Activated CD4-positive, CD25-positive, alpha-beta regulatory T cell treated with anti-CD3 and anti-CD28 coated beads, Interleukin-2, amount 50 U/mL, for 72 hours (primary cell): Measurements from ENCODE around the gene ADAT3.
"Not testable (repeated sequence)": the region's sequence is repeated elsewhere in the genome, so short reads cannot be mapped to it uniquely, and the experiment has no call there.

Experiments
- DNase-seq: peaks from one replicate; pipeline ENCODE4 v3.0.0; 2021

The ADAT3 gene

DNA sequence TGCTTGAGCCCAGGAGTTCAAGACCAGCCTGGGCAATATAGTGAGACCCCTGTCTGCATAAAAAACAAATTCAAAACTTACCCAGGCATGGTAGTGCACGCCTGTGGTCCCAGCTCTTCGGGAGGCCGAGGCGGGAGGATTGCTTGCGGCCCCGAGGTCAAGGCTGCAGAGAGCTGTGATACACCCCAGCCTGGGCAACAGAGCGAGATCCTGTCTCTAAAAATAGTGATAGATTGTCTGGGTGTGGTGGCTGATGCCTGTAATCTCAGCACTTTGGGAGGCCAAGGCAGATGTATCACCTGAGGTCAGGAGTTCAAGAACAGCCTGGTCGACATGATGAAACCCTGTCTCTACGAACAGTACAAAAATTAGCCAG is 37.9 kb upstream of the ADAT3 start:
- DNase-seq = no peak

DNA sequence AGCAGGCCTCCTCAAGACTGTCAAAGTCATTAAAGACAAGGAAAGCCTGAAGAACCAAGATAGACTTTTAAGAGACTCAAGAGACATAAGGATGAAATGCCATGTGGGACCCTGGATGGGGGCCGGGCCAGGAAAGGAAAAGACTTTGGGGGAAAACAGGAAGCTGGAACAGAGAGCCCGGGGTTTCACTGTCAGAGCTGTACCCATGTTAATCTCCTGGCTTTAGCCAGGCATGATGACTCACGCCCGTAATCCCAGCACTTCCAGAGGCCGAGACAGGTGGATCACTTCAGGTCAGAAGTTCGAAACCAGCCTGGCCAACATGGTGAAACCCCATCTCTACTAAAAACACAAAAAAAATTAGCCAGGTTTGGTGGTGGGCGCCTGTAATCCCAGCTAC is 36.2 kb upstream of the ADAT3 start:
- DNase-seq = no peak

DNA sequence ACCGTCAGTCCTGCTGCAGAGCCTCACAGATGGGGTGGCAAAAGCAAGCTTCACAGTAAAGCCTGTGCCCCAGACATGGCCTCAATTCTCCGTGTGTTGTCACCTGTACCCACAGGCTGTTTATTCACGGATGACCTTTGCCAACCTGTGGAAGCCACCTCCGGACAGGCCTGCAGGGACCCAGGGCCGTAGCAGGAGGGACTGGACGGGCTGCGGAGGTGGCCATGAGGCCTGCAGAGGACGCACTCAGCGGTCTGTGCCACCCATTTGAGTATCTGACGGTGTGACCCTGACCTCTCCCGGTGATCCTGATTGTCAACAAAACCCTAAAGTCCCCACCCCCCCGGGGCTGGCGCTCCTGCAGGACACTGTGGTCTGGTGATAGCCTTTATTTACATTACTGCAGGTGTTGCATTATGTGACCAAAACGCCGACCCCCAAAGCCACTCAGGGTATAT is 34.0 kb upstream of the ADAT3 start:
- no peak for DNase-seq

DNA sequence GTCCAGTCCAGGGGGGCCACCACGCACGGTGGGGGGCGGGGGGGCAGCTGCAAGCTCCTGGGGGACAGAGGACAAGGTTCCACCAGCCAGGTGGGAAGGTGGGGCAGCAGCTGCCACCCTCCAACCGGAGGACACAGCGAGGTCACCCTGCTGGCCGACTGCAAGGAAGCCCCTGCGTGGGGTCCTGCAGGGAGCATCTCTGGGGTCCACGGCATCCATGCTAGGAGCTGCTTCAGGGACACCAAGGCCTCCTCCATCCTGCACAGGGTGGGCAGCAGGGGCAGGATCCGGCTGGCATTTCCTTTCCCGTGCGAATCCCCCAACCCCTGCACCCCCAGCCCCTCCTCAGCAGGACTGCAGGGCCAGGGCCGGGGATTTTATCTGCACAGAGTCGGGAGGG is 33.6 kb upstream of the ADAT3 start:
- no peak for DNase-seq

DNA sequence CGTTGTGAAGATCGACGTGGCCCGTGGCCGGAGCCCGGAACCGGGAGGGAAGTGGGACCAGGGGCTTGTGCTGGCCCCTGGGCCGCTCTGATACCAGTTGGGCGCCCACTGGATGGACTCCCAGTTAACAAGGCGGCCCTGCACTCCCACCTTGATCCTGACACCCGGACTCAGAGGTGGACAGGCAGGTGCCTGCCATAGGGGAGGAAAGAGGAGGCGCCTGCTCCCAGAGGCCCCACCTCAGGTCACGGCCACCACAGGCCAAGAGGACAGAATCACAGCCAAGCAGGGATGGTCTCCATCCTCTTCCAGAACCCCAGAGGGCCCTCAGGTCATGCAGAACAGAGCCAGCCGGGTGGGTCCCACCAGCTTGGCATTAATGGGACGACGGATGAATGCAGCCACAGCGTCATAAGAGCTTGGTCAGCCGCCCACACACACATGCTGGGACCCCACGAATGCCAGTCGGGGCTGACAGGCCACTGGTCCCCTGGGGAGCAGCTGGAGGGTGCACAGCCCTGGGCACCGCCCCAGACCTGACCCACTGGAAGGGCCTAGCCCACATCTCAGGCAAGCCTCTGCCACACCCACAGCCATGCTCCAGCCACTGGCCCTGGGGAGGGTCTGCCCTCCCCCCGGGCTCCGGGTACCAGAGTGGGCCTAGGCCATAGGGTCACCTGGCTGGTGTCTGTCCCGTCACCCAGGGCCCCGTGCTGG is 32.2 kb upstream of the ADAT3 start:
- no peak for DNase-seq

DNA sequence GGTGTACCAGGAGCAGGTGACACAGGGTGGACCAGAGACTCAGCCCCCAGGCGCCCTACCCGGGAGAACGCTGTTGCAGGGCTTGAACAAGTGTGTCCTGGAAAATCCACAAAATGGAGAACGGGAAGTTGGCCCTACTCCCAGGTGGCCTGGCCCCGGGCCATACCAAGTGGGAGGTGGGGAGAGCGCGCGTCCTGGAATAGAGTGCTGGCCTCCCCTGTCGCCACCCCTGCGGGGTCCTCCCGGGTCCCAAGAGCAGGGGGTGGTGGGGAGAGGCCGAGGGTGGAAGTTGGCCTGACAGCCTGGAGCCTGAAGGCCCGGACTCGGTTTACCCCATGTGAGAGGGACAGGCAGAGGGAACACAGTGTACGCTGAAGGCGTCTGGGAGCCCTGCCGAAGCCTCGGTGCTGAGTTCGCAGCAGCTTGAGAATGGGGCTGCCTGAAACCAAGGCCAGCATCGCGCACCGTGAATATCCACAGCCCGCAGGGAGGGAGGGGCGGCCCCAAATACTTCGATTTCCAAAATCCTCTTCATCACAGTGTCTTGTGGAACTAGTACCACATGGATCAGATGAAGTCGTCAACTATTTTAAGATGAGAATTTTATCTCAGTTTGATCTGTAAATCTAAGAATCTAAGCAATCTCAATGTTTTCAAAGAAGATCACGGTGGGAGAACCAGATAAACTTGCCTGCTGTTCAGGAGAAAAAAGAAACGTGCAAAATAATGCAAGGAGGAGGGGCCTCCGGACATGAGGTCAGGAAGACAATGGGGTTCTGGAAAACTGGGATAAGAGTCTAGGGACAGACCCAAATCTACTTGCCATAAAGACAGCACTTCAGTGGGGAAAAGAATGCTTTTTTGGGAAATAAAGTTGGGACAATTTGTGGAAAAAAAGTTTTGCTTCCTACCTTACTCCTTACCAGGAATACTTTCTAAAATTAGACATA is 31.4 kb upstream of the ADAT3 start:
- no peak for DNase-seq

DNA sequence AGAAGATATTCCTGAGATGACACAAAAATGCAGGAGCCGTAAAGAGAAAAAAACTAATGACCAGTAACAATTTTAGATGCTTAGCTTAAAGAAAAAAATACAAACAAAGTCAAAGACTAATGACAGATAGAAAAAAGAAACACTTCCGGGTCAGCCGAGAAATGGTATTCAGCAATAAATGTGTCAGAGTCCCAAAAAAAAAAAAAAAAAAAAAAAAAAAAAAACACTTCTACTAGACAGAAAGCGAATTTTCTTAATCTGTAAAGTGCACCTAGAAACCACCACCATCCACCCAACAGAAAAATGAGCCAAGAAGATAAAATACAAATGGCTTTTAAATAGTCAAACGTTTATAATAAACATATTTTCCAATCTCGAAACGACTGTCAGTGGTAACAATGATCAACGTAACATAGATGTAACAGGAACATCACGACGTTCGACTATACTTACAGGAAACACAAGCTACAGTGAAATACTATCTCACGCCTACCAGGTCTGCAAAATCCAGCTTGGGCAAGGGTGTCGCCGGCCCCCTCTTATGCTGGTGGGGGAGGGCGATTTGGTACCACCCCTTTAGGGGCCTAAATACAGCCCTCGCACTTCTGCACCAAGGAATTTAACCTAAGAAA is 30.5 kb upstream of the ADAT3 start:
- no peak for DNase-seq

DNA sequence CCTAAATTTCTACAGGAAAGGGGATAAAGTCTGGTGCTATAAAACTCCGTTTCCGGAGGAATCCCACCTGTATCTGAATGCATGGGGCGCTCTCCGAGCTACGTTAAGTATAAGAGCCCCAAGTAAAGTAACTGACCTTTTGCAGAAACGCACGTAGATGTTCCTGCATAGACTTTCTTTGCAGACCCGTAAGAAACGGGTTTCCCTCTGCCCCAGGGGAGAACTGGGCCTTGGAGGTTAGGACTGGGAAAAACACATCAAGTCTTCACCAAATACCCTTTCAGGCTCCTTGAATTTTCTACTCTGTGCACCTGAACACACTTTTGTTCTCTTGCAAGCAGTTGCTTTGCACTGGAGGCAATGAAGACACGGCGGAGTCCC is 29.9 kb upstream of the ADAT3 start:
- DNase-seq = not testable (repeated sequence)

DNA sequence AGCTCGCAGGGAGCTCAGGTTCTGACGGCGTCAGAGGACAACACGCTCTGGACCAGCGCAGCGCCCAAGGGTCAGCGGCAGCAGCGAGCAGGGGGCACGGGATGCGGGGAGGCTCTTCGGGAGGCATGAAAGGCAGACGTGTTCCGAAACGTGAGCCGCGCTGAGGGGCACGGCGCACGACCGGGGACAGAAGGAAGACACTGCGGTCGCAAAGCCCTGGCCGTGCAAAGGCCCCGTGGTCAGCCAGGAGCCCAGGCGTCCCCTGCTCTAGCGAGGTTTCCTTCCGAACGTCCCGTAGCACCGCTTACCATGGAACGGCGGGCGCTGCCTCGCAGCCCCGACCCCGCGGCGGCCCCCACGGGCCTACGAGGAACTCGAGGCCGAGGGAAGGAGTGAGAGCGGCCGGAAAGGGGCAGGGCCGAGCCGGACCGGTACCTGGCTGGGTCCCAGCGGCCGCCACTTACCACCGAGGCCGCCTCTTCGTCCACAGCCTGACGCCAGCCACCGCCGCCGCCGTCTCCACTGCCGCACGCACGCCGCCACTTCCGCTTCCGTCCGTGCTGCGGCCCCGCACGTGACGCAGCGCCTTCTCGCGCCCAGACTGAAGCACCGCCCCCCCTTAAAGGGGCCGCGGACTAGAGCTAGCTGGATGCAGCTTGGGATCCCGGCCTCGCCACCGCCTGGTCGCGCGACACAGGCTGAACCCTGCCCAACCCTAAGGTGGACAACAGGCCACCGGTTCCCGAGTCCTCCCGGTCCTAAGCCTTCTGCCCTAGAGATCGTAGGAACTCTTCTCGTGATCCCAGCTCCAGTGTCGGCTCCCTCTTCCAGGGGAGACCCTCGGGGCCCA is 29.3 kb upstream of the ADAT3 start:
- DNase-seq = peak; percentile 88

DNA sequence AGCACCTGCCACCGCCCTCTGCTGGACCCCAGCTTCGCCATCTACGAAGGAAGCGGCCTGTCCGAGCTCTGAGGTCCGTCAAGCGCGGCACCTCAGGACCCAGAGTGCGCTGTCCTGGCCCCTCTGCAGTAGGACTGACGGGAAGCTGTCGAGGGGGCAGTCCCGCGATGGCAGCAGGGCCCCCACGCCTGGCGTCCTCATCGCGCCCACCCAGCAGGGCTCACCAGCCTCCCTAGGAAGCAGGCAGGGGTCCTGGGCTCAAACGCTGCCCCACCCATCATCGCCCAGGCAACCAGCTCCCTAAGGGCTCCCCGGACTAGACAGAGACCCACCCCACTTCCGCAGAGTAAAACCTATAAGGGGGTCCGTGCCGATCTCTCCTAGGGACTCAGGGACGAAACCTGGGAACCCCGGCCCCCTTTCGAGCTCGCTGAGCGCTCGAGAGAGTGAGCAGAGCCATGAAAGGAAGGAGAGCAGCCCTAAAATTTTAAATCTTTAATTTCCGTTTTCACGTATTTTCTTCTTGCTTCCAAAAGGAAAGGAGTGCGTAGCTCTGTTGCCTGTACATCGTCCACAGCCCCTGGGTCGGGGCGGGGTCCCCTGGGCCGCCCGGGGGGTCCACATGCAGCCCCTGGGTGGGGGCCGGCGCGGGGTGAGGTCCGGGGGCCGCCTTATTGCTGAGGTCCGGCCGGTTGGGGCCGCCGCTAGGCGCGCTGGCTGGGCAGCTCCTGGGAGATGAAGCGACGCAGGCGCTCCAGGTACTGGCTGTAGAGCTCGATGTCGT is 28.5 kb upstream of the ADAT3 start:
- not testable (repeated sequence) for DNase-seq

DNA sequence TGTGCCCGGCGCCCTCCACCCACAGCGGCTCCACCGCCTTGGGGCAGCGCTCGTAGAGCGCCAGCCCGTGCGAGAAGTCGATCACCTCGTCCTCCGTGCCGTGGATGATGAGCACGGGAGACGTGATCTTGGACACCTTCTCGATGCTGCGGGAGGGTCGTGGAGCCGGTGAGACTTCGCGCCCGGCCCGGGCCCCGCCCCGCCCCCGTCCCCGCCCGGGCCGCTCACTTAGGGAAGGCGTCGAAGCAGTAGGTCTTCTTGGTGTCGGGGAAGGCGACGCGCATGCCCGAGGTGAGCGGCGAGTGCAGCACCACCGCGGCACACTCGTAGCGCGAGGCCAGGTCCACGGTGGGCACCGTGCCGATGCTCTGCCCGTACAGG is 27.9 kb upstream of the ADAT3 start:
- DNase-seq = not testable (repeated sequence)

DNA sequence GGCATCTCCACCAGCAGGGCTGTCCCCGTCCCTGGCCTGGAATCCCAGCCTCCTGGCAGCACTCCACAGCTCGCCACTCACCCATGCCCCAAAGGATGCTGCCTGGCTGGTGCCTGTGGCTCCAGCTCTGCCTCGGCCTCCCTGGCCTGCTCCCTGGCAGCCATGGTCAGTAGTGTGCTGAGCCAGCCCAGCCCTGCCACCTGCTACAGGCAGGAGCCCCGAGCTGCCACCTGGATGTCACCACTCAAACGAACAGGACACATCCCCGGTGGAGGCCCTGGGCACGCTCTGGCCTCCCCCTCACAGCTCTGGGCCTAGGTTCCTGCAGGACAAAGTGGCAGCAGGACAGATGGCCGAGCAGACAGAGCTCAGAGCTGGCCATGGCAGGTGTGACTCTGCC is 26.6 kb upstream of the ADAT3 start:
- DNase-seq = not testable (repeated sequence)

DNA sequence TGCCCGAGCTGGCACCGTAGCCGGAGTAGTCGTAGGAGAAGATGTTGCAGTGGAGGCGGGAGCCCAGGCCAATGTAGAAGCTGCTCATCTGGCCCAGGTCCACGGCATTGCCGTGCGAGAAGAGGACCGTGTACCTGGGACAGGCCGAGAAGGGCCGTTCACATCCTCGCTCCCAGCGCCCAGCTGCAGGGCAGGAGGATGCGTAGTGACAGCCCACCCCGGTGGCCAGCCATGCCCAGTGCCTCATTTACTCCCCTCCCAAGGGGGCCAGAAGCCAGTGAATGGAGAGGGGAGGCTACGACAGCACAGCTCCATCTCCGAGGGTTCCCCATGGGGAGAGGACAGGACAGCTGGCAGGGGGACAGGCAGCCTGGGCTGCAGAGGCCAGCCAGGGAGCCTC is 25.2 kb upstream of the ADAT3 start:
- not testable (repeated sequence) for DNase-seq

DNA sequence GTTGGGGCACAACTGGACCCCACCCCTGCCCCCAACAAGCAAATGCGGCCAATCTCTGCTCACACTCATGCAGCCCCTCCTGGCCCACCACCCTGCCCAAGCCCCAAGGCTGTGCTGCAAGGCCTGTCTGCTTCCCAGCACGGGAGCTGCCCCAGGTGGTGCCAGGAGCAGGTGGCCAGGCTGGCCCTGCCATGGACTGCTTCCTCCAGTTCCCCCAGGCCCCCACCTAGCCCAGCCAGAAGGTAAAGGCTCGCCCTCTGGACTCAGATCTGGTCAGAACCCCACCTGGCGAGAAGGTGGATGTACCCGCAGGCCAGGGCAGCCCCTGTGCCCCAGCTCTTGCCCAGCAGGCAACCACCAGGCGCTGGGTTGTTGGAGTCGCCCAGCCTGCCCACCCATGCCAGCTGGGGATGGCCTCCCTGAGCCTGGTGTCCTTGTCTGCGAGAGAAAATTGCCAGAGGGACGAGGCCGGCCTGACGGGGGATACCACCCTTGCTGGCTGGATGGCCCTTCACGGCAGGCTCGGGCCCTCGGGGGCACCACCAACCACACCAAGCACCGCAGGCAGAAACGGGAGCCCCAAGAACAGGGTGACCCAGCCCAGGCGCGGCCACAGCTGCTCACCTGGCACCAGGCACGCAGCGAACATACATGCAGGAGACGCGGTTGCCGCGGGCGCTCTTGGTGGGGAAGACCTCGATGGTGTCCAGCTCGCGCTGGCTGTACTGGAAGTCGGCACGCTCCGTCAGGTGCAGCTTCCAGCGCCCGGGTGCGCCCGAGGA is 24.4 kb upstream of the ADAT3 start:
- no peak for DNase-seq

DNA sequence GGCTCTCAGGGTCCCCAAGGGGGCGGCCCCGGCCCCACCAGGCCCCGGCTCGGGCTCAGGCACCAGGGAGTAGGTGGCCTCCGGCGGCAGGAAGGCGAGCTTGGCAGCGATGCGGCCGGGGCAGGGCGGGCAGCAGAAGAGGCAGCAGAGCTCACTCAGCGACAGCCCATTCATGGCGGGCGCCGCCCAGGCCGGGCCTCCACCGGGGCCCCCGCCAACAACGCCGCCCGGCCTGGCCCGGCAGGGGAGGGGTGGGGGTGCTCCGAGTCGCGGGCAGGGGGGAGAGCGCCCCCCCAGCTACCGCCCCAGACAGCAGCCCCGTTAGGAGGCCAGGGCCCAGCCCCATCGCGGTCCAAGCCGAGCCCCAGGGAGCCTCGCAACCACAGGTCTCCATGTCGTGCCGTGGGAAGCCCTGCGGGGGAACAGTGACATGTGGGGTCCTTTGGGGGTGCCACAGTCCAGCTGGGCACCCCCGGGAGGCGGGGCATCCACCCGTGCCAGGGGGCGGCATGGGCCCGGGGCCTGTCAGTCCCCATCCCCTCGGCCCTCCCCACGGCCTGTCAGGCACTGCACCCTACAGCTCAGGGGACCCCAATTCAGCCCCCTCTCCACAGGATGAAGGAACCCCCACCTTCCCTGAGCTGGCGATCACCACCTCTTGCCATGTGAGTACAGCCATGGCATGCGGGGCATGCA is 23.7 kb upstream of the ADAT3 start:
- DNase-seq = not testable (repeated sequence)

DNA sequence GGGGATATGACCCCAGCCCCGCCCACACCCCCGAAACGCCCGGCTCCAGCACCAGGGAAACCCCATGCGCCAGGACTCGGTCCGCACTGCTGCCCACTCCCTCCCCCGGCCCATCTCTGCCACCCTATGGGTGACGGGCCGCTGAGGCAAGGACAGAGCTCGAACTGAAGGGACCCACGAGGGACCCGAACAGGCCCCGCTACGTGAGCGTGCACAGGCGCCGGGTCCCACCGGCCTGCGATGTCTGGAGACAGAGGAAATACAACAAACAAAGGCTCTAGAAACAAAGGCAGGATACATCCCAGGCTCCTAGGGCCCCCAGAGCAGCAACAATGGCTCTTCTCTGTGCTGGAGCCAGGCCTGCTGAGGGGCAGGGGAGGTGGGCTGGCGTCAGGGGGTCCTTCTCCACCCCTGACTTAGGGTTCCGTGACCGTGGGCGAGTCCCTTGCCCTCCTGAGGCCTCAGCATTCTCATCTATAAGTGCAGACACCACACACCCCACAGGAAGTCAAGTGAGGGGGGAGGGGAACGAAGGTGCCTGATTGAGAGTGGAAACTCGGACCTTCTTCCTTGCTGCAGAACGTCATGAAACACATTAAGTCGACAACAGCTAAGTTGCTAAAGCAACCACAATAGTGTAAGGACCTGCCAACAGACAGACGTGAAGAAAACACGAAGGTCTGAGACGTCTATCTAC is 23.0 kb upstream of the ADAT3 start:
- no peak for DNase-seq

DNA sequence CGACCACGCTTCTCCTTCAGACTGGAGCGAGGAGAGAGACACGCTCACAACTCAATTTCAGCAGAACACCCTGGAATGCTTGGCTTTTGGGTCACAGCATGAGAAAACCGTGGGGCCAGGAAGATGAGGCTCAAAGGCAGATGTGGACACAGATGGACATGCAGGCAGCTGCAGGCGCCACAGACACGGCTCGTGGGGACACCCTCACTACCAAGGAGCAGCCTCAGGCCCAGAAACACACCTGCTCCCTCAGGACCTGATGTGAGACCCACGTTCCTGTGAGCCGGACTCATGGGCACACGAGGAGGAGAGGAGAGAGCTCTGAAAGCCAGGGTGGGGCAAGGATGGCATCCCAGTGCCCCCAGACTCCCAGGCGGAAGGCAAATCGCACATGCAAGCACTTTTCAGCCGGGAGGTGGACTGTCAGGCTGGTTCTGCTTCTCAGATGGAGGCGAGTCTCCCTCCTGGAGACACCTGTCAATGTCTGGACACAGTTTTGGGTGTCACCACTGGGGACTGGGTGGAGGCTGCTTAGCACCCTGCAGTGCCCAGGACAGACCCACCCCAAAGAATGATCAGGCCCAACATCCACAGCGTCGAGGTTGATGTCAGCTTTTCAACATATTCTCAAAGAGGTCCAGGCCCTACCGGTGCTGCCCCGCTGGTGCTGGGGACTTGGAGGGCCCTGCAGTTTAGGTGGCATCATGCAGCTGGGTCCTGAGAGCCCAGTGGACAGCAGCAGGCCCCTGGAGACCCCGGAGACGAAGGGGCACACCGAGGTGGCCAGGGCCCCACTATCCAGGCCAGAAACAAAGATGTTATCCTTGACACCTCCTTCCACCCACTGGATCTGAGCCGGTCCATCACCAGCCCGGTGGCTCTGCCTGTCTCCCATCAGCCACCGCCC is 22.2 kb upstream of the ADAT3 start:
- DNase-seq = no peak

DNA sequence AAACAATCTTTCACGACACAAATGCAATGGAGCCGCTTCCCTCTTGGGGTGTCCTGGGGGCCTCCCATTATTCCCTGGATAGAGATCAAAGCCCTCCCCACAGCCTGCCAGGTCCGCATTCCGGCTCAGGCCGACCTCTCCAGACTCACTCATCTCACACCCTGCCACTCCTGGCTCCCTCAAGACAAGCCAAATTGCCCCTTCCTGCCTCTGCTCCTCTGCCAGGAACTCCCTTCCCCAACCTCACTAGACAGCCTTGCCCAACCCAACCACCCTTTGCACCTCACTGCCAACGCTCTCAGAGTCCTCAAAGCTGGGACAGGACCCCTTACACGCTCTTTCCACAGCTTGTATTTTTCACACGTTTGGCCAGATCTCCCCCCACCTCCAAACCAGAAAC is 21.4 kb upstream of the ADAT3 start:
- no peak for DNase-seq

DNA sequence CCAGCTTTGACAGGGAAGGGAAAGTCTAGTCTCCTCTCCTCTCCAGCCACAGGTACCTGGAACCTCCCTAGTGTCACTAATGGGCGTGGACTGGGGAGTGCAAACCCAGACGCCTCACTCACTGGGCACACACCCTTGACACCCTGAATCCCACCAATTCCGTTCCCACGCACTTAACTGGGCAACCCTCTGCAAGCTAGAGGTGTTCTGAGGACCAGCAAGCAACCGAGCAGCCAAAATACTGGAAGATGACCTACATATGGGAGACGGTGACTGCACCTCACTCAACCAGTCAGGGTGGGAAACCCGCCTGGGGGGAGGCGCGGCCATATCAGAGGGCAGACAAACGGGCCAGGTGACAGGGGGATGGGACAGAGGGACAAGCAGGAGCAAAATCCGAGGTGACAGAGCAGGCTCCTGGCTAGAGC is 20.9 kb upstream of the ADAT3 start:
- no peak for DNase-seq
